Measurements from ENCODE around the gene SCAF1.
"Not testable (repeated sequence)": the region's sequence is repeated elsewhere in the genome, so short reads cannot be mapped to it uniquely, and the experiment has no call there.

The SCAF1 gene

GRCh38 chr19:49614096-49614833 lies 27.7 kb upstream of the SCAF1 start:
- DNase-seq, result no peak

GRCh38 chr19:49615861-49616260 lies 26.1 kb upstream of the SCAF1 start:
- no peak for DNase-seq

- DNase-seq, result no peak
These were observed 25.5 kb upstream of the SCAF1 start for GRCh38 chr19:49616532-49616931.

- DNase-seq, result no peak
These were observed 25.1 kb upstream of the SCAF1 start for GRCh38 chr19:49616945-49617344.

- not testable (repeated sequence) for DNase-seq
These were observed 24.1 kb upstream of the SCAF1 start for GRCh38 chr19:49617860-49618259.

- no peak for DNase-seq
These were observed 16.8 kb upstream of the SCAF1 start for GRCh38 chr19:49624967-49625910.

GRCh38 chr19:49626226-49626625 lies 15.8 kb upstream of the SCAF1 start:
- no peak for DNase-seq

- no peak for DNase-seq
These were observed 12.3 kb upstream of the SCAF1 start for GRCh38 chr19:49629659-49630058.

GRCh38 chr19:49631014-49631588 lies 10.9 kb upstream of the SCAF1 start:
- no peak for DNase-seq

GRCh38 chr19:49631610-49632192 lies 10.3 kb upstream of the SCAF1 start:
- no peak for DNase-seq

- no peak for DNase-seq
These were observed 9.4 kb upstream of the SCAF1 start for GRCh38 chr19:49632576-49632975.

GRCh38 chr19:49633273-49633672 lies 8.7 kb upstream of the SCAF1 start:
- not testable (repeated sequence) for DNase-seq

GRCh38 chr19:49635530-49636232 lies 6.3 kb upstream of the SCAF1 start:
- no peak for DNase-seq

GRCh38 chr19:49636233-49636932 lies 5.6 kb upstream of the SCAF1 start:
- DNase-seq, result no peak

GRCh38 chr19:49637821-49638738 lies 3.9 kb upstream of the SCAF1 start:
- DNase-seq, result no peak

- no peak for DNase-seq
These were observed 2.5 kb upstream of the SCAF1 start for GRCh38 chr19:49639401-49640112.

GRCh38 chr19:49640113-49640898 lies 1.7 kb upstream of the SCAF1 start, which contains the start of gene RRAS:
TSS of gene RRAS (minus strand) at chr19:49640143. CDS start at chr19:49640098, 45 bp downstream.
- DNase-seq, result peak; percentile 98

- DNase-seq, result no peak
These were observed 555 bp downstream of the SCAF1 start for GRCh38 chr19:49642492-49643035.

- DNase-seq, result no peak
These were observed 1.5 kb downstream of the SCAF1 start for GRCh38 chr19:49643466-49643865.
